IMR-90 (cell line): ENCODE results near the gene RASGRP2. TPM values are rescaled to one million over a fixed set of nuclear protein-coding genes. Genes with fewer than 3 reads are reported as not detected.

Experiments
- ATAC-seq: fragments of 200-7000 bp; cut with Tn5 transposase; 2 replicates; pipeline ENCODE4 v1.9.1; 2020; ENCODE audit warnings: low read depth, mild to moderate bottlenecking, moderate library complexity
- BruUV-seq: library from RNA; stranded (reverse); fragments of 400-500 nt; replicated peaks from 2 replicates; lab custom pipeline; 2021; lab: Mats Ljungman, UMichigan
- CTCF ChIA-PET: fragments of 300-600 bp; formaldehyde crosslinking; extraction: SDS; loops from one replicate; lab custom pipeline; 2021; ENCODE audit warnings: antibody characterized with exemption; lab: Yijun Ruan, JAX
- POLR2A ChIA-PET: fragments of 300-600 bp; sonication (Branson Sonifier 250); formaldehyde crosslinking; loops from one replicate; lab custom pipeline; 2022; ENCODE audit warnings: antibody characterized with exemption; ENCODE audit not compliant: unreplicated experiment; lab: Charles Lee
- DNase-seq: peaks from one replicate; pipeline ENCODE4 v3.0.0; 2013
- H2AFZ ChIP-seq: replicated peaks from 2 replicates; pipeline ENCODE3; 2013; ENCODE audit warnings: low read length, mild to moderate bottlenecking; ENCODE audit not compliant: poor library complexity
- H2AK5ac ChIP-seq: 2 replicates; pipeline ENCODE4 v1.6.1; 2013; ENCODE audit warnings: low read depth, low read length, inconsistent platforms
- H2AK9ac ChIP-seq: replicated peaks from 2 replicates; pipeline ENCODE3; 2013; ENCODE audit warnings: mild to moderate bottlenecking, low read depth, low read length, moderate library complexity; ENCODE audit not compliant: poor library complexity
- H2BK120ac ChIP-seq: 2 replicates; pipeline ENCODE4 v1.6.1; 2013; ENCODE audit warnings: low read depth, low read length, inconsistent platforms
- H2BK15ac ChIP-seq: 3 replicates; pipeline ENCODE4 v1.6.1; 2013; ENCODE audit warnings: low read depth, low read length, inconsistent platforms
- H2BK20ac ChIP-seq: 2 replicates; pipeline ENCODE4 v1.6.1; 2013; ENCODE audit warnings: low read depth, mild to moderate bottlenecking, inconsistent platforms, low read length, moderate library complexity
- H2BK5ac ChIP-seq: 2 replicates; pipeline ENCODE4 v1.6.1; 2013; ENCODE audit warnings: mild to moderate bottlenecking, low read depth, low read length, inconsistent platforms; ENCODE audit not compliant: poor library complexity, severe bottlenecking
- H3K14ac ChIP-seq: replicated peaks from 2 replicates; pipeline ENCODE4 v1.6.1; 2013; ENCODE audit warnings: low read depth, low read length, inconsistent platforms
- H3K18ac ChIP-seq: 2 replicates; pipeline ENCODE4 v1.6.1; 2013; ENCODE audit warnings: low read depth, low read length, control low read depth
- H3K23ac ChIP-seq: 2 replicates; pipeline ENCODE4 v1.6.1; 2013; ENCODE audit warnings: low read depth, low read length, inconsistent platforms
- H3K27ac ChIP-seq: 2 replicates; pipeline ENCODE4 v1.5.1; 2013; ENCODE audit warnings: mild to moderate bottlenecking, control low read depth, low read length; ENCODE audit not compliant: insufficient read depth
- H3K27me3 ChIP-seq: 2 replicates; pipeline ENCODE4 v1.6.1; 2013; ENCODE audit warnings: low read length; ENCODE audit not compliant: control insufficient read depth, insufficient read depth
- H3K36me3 ChIP-seq: 2 replicates; pipeline ENCODE4 v1.6.1; 2013; ENCODE audit warnings: low read length, mixed read lengths; ENCODE audit not compliant: control insufficient read depth, insufficient read depth
- H3K4ac ChIP-seq: 2 replicates; pipeline ENCODE4 v1.6.1; 2013; ENCODE audit warnings: low read depth, low read length, inconsistent platforms
- H3K4me1 ChIP-seq: 2 replicates; pipeline ENCODE4 v1.6.1; 2013; ENCODE audit warnings: low read length, mixed read lengths; ENCODE audit not compliant: control insufficient read depth, insufficient read depth
- H3K4me2 ChIP-seq: 2 replicates; pipeline ENCODE4 v1.6.1; 2013; ENCODE audit warnings: low read depth, mild to moderate bottlenecking, control low read depth, low read length, moderate library complexity
- H3K4me3 ChIP-seq: 2 replicates; pipeline ENCODE4 v1.5.1; 2013; ENCODE audit warnings: low read depth, mild to moderate bottlenecking, control low read depth, low read length, moderate library complexity; ENCODE audit not compliant: insufficient read depth
- H3K56ac ChIP-seq: 2 replicates; pipeline ENCODE4 v1.6.1; 2013; ENCODE audit warnings: low read length, inconsistent platforms; ENCODE audit not compliant: insufficient read depth; ENCODE audit errors: extremely low read depth
- H3K79me1 ChIP-seq, 2 experiments: 2 replicates each; pipeline ENCODE4 v1.6.1; 2013; ENCODE audit warnings: low read length in 2 of 2, inconsistent platforms in 1 of 2, low read depth in 1 of 2
- H3K9ac ChIP-seq: 2 replicates; pipeline ENCODE4 v1.6.1; 2013; ENCODE audit warnings: low read depth, low read length, control low read depth
- H3K9me1 ChIP-seq: 2 replicates; pipeline ENCODE4 v1.6.1; 2013; ENCODE audit warnings: low read length, inconsistent platforms; ENCODE audit not compliant: insufficient read depth
- H3K9me3 ChIP-seq: 2 replicates; pipeline ENCODE4 v1.6.1; 2013; ENCODE audit warnings: low read length; ENCODE audit not compliant: control insufficient read depth, insufficient read depth
- H4K20me1 ChIP-seq: 2 replicates; pipeline ENCODE4 v1.6.1; 2013; ENCODE audit warnings: low read length, inconsistent platforms; ENCODE audit not compliant: insufficient read depth
- H4K5ac ChIP-seq: 2 replicates; pipeline ENCODE4 v1.6.1; 2013; ENCODE audit warnings: mild to moderate bottlenecking, low read depth, low read length, control low read depth
- H4K8ac ChIP-seq, 2 experiments: 2 replicates each; pipeline ENCODE4 v1.6.1; 2013; ENCODE audit warnings: low read depth in 2 of 2, low read length in 2 of 2, control low read depth in 1 of 2, inconsistent platforms in 1 of 2
- H4K91ac ChIP-seq: 2 replicates; pipeline ENCODE4 v1.6.1; 2013; ENCODE audit warnings: low read depth, low read length, inconsistent platforms; ENCODE audit not compliant: insufficient read depth
- BHLHE40 ChIP-seq: fragments of 150-350 bp; IDR thresholded peaks from 2 replicates; pipeline ENCODE4 v1.6.1; 2016; ENCODE audit warnings: mild to moderate bottlenecking, low read depth, low read length
- SMC3 ChIP-seq: fragments of 150-350 bp; IDR thresholded peaks from 2 replicates; pipeline ENCODE4 v1.6.1; 2016; ENCODE audit warnings: low read depth, mild to moderate bottlenecking, antibody characterized with exemption, low read length, moderate library complexity
- WGBS, 2 experiments: methylation state at CpG; one replicate each; pipeline versions ENCODE4 v1.1.5 to v1.1.7; 2013; ENCODE audit warnings: missing lambda C conversion rate in 2 of 2; ENCODE audit not compliant: insufficient read length in 1 of 2; ENCODE audit errors: extremely low coverage in 2 of 2; 5-methylcytosine and 5-hydroxymethylcytosine counted together
- dilution Hi-C: fragments of 300-500 bp; cut with HindIII; formaldehyde crosslinking; loops from one replicate; pipeline ENCODE4 v1.14.3; 2018; ENCODE audit warnings: low sequenced_read_pairs; ENCODE audit not compliant: unreplicated experiment
- in situ Hi-C: fragments of 300-500 bp; cut with MboI; formaldehyde crosslinking; loops from 3 replicates; pipeline ENCODE4 v1.14.3; 2019; ENCODE audit warnings: low sequenced_read_pairs, inconsistent platforms, mixed read lengths
- intact Hi-C: fragments of 100-400 bp; cut with micrococcal nuclease; formaldehyde crosslinking; loops from 2 replicates; pipeline ENCODE4 v1.10.0; 2022
- polyA plus RNA-seq, 3 experiments: library from polyadenylated mRNA; depleted of rRNA; stranded (reverse); fragments of >200 nt; gene quantifications; 2 replicates each; pipeline ENCODE4 v1.2.3, GENCODE V29; 2012; ENCODE audit warnings: low replicate concordance in 1 of 3
- total RNA-seq: library from RNA; depleted of rRNA; stranded (reverse); fragments of >200 nt; gene quantifications from 2 replicates; pipeline ENCODE4 v1.2.3, GENCODE V29; 2012
- TF ChIP-seq, protein P1 (sequence below): conservative IDR thresholded peaks from 2 replicates; pipeline ENCODE4 v1.5.1; 2012; ENCODE audit warnings: mild to moderate bottlenecking, low read depth, low read length, improper control_type of control experiment

Gene RASGRP2
- total and polyA plus RNA-seq, 2 of the 4 experiments (the other 2 are of a cell fraction): 1.2 TPM; not detected in 1

DNA sequence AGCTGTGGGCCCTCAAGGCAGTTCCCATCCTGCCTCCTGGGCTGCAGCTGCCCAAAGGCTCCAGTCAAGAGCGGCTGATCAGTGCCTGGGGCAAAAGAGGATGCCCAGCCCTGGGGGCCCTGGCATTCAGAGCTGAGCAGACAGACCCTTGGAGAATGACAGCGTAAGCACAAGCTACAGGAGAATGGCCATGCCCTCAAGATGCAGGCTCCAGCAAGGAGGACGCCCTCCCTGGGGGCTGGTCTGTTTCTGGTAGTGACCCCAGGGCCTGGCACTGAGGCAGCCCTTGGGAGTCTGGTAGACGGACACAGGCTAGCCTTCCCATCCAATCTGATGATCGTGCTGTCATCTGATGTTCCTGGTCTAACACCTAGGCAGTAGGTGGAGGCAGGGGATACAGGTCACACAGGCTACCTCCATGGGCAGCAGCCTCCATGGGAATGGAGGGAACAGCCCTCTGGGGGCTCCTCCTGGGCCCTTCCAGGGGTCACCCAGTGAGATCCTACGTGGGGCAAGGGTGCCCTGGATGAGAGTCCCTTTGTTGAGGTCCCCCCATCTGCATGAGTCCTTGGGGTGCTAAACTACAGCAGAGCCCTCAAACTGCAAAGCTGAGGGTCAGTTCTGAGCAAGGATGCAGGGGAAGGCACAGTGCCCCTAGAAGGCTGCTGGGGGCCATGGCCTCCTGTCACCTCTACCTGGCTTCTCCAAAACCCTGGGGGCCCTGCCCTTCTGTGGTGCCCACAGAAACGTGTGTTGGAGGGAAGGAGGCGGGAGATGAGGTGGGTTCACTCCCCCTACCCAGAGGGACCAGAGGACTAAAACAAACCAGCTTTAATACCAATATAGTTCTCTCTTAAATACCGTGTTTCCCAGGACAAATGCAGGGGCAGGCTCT, 44.6 kb upstream of the RASGRP2 start:
- ATAC-seq: no peak

More for the DNA sequence above, 44.6 kb upstream of the RASGRP2 start:
- no peaks in the 10 kb centered on the region for H3K27me3 ChIP-seq
- no peak overlapping the region for H3K4ac ChIP-seq
- H3K23ac ChIP-seq: no peak overlapping the region
- POLR2A ChIA-PET: no interaction called here
- H2AK5ac ChIP-seq: no peak overlapping the region
- WGBS, 2 experiments: 64% methylated on average over 2 of the region's 9 CpGs; no CpG with 5 or more reads in 1 of the 2 experiments
- H3K79me1 ChIP-seq: no peaks in the 10 kb centered on the region
- intact Hi-C loops (no loop called here), dilution Hi-C loops (no loop called here), in situ Hi-C loops (no loop called here)
- H3K9me1 ChIP-seq: no peaks in the 10 kb centered on the region
- H3K9me3 ChIP-seq: no peaks in the 10 kb centered on the region
- no TSS peak for BruUV-seq
- H2BK20ac ChIP-seq: no peak overlapping the region
- H3K14ac ChIP-seq: no peak overlapping the region
- H4K8ac ChIP-seq: no peak overlapping the region
- H3K9ac ChIP-seq: no peak overlapping the region
- H3K27ac ChIP-seq: no peak overlapping the region
- H4K20me1 ChIP-seq: no peaks in the 10 kb centered on the region
- H4K5ac ChIP-seq: no peak overlapping the region
- H2BK120ac ChIP-seq: no peak overlapping the region
- no peak overlapping the region for H3K4me3 ChIP-seq
- no peak overlapping the region for H3K56ac ChIP-seq
- H2BK5ac ChIP-seq: no peak overlapping the region
- H2AK9ac ChIP-seq: no peak overlapping the region
- H2BK15ac ChIP-seq: no peak overlapping the region
- CTCF ChIA-PET: interaction anchor here (0.6 to 1.0 kb wide), 3 partner anchors 10 to 604 kb away, joined by 3 to 4 read pairs (median 3); partner anchors contain the start of gene SF1
- no peak overlapping the region for H2AFZ ChIP-seq
- no peak overlapping the region for H3K4me2 ChIP-seq
- DNase-seq: no peak
- no peaks in the 10 kb centered on the region for H3K4me1 ChIP-seq
- H3K18ac ChIP-seq: no peak overlapping the region
- TF ChIP-seq BHLHE40: no peak
- TF ChIP-seq, protein P1, sequence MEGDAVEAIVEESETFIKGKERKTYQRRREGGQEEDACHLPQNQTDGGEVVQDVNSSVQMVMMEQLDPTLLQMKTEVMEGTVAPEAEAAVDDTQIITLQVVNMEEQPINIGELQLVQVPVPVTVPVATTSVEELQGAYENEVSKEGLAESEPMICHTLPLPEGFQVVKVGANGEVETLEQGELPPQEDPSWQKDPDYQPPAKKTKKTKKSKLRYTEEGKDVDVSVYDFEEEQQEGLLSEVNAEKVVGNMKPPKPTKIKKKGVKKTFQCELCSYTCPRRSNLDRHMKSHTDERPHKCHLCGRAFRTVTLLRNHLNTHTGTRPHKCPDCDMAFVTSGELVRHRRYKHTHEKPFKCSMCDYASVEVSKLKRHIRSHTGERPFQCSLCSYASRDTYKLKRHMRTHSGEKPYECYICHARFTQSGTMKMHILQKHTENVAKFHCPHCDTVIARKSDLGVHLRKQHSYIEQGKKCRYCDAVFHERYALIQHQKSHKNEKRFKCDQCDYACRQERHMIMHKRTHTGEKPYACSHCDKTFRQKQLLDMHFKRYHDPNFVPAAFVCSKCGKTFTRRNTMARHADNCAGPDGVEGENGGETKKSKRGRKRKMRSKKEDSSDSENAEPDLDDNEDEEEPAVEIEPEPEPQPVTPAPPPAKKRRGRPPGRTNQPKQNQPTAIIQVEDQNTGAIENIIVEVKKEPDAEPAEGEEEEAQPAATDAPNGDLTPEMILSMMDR: no peak
- no peak for TF ChIP-seq SMC3
- H4K91ac ChIP-seq: no peak overlapping the region
- peaks cover 17% of the 10 kb centered on the region for H3K36me3 ChIP-seq
